NCI-H128 (cell line): ENCODE measurements around the gene RNF40.

ENCODE experiments used
- DNase-seq: peaks from one replicate; lab custom pipeline; 2025; ENCODE audit not compliant: unreplicated experiment; lab: John Stamatoyannopoulos, UW

Gene RNF40

GRCh38 chr16:30761427-30761927 lies 645 bp upstream of the RNF40 start:
- DNase-seq, result no peak

- DNase-seq, result no peak
Observed at GRCh38 chr16:30762991-30763725, 1.0 kb downstream of the RNF40 start.

DNA sequence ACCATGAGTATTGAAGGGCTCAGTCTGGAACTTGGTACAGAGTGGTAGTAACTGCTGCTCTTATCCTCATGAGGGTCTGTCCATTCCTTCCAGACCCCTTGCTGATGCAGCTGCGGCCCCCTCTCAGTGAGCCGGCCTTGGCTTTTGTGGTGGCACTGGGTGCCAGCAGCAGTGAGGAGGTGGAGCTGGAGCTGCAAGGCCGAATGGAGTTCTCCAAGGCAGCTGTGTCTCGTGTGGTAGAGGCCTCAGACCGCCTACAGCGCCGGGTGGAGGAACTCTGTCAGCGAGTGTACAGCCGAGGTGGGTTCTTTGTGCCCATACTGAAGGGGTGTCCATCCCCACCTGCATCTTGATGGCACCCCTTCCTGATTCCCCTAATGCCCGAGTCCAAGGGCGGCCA lies 2.0 kb downstream of the RNF40 start:
- no peak for DNase-seq

- no peak for DNase-seq
Observed at GRCh38 chr16:30764816-30765465, 2.8 kb downstream of the RNF40 start.

DNA sequence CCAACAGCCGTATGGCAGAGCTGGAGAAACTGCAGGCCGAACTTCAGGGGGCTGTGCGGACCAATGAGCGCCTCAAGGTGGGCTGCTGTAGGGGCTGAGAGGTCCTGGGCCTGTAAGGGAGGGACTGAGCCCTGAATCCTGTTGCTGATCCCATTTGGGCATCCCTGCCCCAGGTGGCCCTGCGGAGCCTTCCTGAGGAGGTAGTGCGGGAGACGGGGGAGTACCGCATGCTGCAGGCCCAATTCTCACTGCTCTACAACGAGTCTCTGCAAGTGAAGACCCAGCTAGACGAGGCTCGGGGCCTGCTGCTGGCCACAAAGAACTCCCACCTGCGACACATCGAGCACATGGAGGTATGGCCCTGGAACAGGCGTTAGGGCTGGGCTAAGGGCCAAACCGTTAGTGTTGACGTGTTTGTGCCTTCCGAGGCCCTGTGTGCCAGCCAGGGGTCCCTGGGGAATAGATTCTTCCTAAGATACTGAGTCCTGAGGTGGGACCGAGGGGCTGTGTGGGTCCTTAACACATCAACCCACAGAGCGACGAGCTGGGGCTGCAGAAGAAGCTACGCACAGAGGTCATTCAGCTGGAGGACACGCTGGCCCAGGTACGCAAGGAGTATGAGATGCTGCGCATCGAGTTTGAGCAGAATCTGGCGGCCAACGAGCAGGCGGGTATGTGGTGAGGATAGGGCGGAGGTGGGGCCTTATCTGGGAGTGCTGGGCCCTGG lies 4.2 kb downstream of the RNF40 start:
- no peak for DNase-seq

DNA sequence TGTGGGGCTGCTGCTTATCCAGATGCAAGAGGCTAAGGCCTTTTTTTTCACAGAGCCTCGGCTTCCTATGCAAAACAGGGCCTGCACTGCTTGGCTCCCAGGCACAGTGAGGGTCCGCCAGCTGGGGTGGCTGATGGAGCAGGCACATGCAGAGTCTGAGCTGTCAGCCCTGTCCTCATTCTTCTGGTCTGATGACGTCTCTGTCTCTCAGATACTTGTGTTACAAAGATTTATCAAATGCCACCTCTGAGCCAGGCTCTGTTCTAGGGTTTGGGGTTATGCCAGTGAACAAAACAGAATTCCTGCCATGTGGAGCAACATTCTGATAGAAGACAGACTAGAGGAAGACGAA lies 4.8 kb downstream of the RNF40 start:
- DNase-seq, result no peak

DNA sequence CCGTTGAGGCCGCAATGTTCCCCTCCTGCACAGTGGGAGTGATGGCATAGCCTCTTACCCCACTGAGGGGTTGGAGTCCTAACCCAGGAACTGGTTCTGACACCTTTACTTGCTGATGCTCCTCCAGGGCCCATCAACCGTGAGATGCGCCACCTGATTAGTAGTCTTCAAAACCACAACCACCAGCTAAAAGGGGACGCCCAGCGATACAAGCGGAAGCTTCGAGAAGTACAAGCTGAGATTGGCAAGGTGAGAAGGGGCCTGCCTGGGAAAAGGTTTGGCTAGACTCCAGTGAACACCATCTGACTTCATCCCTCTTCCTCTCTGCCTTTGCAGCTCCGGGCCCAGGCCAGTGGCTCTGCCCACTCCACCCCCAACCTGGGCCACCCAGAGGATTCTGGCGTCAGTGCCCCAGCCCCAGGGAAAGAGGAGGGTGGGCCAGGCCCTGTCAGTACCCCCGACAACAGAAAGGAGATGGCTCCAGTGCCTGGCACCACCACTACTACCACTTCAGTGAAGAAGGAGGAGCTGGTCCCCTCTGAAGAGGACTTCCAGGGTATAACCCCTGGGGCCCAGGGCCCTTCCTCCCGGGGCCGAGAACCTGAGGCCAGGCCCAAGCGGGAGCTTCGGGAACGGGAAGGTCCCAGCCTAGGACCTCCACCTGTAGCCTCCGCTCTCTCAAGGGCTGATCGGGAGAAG lies 5.8 kb downstream of the RNF40 start:
- DNase-seq, result no peak

- no peak for DNase-seq
Observed at GRCh38 chr16:30768583-30769181, 6.6 kb downstream of the RNF40 start.

GRCh38 chr16:30769379-30770089 lies 7.4 kb downstream of the RNF40 start:
- DNase-seq, result no peak

DNA sequence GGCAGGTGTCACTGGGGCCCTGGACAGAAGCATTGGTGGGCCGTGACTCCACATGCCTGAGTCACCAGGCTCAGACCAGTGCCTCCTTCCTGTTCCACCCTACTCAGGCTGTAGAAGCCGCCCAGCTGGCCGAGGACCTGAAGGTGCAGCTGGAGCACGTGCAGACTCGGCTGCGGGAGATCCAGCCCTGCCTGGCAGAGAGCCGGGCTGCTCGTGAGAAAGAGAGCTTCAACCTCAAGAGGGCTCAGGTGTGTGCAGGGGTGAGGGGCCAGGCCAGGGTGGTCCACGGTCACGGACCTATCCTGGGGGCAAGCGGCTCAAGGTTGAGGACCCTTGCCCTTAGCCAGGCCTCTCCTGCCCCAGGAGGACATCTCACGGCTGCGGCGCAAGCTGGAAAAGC lies 9.6 kb downstream of the RNF40 start:
- no peak for DNase-seq

DNA sequence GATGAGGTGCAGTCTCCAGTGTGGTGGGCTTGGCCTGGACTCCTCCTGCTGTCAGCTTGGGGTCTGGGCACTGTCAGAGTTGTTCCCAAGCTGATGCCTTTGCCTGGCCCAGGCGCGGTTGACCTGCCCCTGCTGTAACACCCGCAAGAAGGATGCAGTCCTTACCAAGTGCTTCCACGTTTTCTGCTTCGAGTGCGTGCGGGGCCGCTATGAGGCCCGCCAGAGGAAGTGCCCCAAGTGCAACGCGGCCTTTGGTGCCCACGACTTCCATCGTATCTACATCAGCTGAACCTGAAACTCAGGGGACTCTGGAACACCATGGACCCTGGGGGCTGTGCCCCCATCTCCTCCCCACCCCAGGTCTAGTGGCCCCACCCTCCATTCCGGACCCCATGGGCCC lies 11.7 kb downstream of the RNF40 start:
- DNase-seq, result no peak

DNA sequence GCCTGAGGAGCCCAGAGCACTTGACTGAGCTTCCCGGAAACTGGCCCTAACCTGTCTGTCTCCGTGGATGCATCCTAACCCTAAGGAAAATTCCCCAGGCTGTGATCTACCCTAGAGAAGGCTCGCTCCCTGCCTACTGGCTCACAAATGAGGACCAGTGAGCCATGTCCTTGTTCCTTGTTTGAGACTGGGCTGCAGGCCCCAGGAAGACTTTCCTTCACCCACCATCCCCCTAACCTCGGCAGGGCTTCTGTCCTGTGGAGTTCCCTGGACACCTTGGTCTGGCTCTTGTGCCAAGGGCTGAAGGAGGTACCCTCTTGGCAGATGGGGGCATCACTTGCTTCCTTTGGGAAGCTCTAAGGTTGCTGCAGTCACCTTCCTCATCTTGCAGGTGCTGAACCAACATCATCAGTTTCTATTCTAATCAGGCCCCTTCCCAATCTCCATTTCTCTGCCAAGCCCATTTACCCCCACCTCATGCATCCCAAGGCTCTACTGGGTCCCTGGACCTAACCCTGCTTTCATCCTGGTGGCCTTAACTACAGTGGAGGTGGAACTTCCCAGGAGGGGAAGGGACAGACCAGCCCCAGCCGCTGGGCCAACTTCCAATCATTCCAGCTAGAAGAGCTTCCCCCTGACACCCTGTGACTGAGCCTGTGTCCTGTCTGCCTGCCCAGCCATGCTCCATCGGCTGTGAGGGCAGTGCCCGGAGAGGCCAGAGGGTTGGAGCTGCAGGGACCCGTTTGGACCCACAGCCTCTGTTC lies 12.4 kb downstream of the RNF40 start:
- DNase-seq, result no peak

DNA sequence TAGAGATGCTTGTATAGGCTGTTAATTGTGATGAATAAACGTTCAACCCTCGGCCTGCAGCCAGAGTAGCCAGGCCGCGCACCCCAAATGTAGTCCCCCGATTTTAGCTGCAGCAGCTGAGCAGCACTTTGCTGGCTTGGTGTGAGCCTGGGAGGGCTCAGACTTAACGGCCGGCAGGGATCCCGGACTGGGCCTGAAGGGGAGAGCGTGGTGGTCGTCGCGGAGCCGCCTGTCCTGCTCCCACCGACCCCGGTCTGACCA lies 12.9 kb downstream of the RNF40 start:
- DNase-seq, result no peak

DNA sequence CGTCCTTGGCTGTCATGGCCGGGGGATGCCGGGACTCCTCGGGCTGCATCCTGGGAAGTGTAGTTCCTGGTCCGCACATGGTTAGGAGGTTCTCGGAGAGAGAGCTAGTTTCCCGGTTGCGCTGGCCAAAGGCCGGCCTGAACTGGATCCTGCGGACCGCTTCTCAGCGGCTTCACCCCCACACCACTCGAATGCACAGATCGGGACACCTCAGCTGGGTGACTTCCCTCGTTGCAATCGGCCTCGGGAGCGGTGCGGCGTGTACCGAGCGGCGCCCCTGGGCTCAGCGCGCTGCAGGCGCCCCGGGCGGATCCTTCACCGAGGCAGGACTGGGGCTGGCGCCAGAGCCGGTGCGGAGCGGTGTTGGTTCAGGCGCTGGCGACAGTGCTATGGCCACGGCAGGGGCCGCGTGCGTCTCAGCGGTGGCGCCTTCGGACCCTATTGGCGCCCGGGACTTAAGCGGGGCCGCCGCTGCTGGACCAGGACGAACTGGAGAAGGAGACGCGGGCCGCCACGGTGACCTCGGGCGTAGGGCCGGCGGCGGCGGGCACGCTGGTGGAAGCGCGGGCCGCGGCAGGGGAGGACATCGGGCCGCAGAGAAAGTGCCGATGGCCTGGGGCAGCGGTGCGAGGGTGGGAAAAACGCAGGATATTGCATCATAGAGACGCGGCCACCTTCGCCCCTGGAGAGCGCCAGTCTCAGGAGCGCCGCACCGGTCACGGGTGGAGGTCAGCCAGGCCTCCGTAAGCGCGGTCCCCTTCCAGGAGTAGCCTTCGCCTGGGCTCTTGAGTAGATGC lies 13.5 kb downstream of the RNF40 start:
- peak; percentile 16 for DNase-seq

DNA sequence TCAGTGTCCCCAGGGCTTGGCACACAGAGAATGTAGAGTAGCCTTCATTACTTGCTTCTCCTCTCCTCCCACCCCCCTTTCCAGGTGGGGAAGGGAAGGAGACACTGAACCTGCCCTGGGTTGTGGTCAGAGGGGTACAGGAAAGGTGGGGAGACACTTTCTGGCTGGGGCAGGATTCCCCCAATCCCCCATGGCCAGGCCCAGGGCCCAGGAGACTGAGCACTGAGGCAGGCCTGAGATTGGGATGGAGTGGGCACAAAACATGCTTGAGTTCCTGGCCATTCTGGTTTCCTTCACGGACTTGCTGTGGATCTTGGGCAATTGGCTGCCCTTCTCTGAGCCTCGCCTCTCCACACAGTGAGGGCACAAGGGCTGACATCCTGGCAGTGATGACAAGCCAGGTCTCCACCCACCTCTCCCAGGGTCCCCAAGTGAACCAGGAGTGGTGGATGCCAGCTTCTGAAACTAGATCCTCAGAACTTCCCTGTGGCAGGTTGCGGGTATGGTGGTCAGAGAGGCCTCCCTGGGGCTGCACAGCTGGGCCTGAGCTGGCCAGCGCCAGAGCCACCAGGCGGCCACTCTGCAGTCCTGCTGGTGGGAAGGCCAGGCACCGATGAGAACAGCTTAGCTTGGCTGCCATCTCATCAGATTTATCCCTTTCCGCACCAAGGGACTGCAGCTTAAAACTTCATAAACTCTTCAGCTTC lies 15.6 kb downstream of the RNF40 start:
- no peak for DNase-seq

- DNase-seq, result no peak
Observed at GRCh38 chr16:30778549-30779244, 16.6 kb downstream of the RNF40 start.

- no peak for DNase-seq
Observed at GRCh38 chr16:30779596-30779995, 17.5 kb downstream of the RNF40 start.

DNA sequence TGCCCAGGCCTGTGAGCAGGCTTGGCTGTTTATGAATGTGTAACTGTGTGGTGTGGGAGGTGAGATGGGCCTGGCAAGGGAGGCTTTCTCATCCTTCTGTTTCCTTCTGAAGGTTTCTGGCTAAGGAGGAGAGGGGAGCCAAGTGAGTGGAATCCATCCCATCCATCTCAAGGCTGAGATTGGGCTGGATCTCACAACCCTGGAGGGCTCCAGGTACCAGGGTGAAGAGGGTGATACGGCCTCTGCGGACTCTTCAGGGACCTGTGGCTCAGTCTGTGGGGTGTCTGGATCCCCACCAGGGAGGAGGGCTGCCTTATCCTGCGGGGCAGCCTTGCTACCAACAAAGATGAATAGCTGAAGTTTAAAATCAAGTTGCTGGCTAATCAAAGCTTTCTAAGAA lies 17.9 kb downstream of the RNF40 start:
- no peak for DNase-seq
